Measurements from ENCODE around the gene NTM. TPM values are rescaled to one million over a fixed set of nuclear protein-coding genes. Genes with fewer than 3 reads are reported as not detected.

NTM gene
- total RNA-seq, 4 donors from 2014 or later, result 3.6 to 11.8 (median 7.8) TPM

DNA sequence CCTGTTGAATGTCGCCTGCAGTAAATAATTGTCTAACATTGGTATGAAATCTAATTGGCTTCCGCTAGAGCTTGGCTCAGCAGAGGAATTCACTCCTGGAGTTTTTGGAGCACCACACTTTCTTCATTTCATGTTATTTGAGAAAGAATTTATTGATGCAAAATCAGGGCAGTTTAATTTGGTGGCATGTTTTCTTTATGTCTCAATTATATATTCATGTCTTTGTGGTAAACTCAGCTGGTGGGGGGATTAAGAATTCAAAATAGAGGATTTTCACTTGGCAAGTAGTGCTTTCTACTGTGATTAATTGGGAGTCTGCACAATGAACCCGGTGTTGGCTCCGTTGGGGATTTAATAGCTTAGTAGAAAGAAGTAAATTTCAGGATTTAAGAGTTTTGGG lies 784.4 kb downstream of the NTM start:
- Histone ChIP-seq H3K4me1 (no peaks in the 10 kb centered on the region), H3K4me3 (no peak overlapping the region), H3K36me3 (no peaks in the 10 kb centered on the region), H3K27me3 (no peaks in the 10 kb centered on the region), H3K27ac (no peak overlapping the region), H3K9me3 (no peaks in the 10 kb centered on the region)
- WGBS, 2 donors (ENCODE audit: low coverage in 1 of 2), result 66 to 67% methylated on average over 3 to 4 of the region's 4 CpGs
- ATAC-seq, result no peak
- TF ChIP-seq POLR2AphosphoS5 (IDR thresholded peaks at IDR 0.05) (no peak), POLR2A (IDR thresholded peaks at IDR 0.05) (no peak), EP300 (IDR thresholded peaks at IDR 0.05) (no peak)
- TF ChIP-seq, protein P1, sequence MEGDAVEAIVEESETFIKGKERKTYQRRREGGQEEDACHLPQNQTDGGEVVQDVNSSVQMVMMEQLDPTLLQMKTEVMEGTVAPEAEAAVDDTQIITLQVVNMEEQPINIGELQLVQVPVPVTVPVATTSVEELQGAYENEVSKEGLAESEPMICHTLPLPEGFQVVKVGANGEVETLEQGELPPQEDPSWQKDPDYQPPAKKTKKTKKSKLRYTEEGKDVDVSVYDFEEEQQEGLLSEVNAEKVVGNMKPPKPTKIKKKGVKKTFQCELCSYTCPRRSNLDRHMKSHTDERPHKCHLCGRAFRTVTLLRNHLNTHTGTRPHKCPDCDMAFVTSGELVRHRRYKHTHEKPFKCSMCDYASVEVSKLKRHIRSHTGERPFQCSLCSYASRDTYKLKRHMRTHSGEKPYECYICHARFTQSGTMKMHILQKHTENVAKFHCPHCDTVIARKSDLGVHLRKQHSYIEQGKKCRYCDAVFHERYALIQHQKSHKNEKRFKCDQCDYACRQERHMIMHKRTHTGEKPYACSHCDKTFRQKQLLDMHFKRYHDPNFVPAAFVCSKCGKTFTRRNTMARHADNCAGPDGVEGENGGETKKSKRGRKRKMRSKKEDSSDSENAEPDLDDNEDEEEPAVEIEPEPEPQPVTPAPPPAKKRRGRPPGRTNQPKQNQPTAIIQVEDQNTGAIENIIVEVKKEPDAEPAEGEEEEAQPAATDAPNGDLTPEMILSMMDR (IDR thresholded peaks at IDR 0.05), result no peak

DNA sequence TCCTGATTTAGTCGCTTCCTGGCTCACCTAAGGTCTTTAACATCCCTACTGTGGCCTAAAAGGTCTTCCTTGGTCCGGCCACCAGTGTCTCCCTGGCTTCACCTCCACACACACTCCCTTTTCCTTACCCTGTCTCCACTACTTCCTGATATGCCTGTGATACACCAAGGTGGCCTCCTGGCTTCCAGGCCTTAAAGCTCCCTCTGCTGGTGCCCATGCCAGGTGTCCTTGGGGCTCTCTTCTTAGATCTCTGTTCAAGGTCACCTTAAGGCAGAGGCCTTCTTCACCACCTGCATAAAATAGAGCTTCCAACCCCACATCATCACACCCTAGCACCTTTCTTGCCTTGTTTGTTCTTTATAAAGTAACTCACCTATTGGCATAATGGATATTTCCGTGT lies 787.7 kb downstream of the NTM start:
- Histone ChIP-seq H3K27ac (no peak overlapping the region), H3K36me3 (no peaks in the 10 kb centered on the region), H3K27me3 (no peaks in the 10 kb centered on the region), H3K9me3 (no peaks in the 10 kb centered on the region), H3K4me3 (no peak overlapping the region), H3K4me1 (no peaks in the 10 kb centered on the region)
- ATAC-seq, result no peak
- WGBS, 2 donors (ENCODE audit: low coverage in 1 of 2), result 90% methylated on average over 3 of the region's 3 CpGs; no CpG with 5 or more reads in 1 of the 2 donors
- TF ChIP-seq EP300 (IDR thresholded peaks at IDR 0.05) (no peak), POLR2AphosphoS5 (IDR thresholded peaks at IDR 0.05) (no peak), POLR2A (IDR thresholded peaks at IDR 0.05) (no peak)
- TF ChIP-seq, protein P1 (IDR thresholded peaks at IDR 0.05), result no peak

GRCh38 chr11:132158696-132159095 lies 788.3 kb downstream of the NTM start:
- Histone ChIP-seq H3K27ac (no peak overlapping the region), H3K9me3 (no peaks in the 10 kb centered on the region), H3K4me1 (no peaks in the 10 kb centered on the region), H3K27me3 (no peaks in the 10 kb centered on the region), H3K36me3 (no peaks in the 10 kb centered on the region), H3K4me3 (no peak overlapping the region)
- no peak for TF ChIP-seq POLR2A (IDR thresholded peaks at IDR 0.05)
- no peak for TF ChIP-seq EP300 (IDR thresholded peaks at IDR 0.05)
- TF ChIP-seq POLR2AphosphoS5 (IDR thresholded peaks at IDR 0.05), result no peak
- TF ChIP-seq, protein P1 (IDR thresholded peaks at IDR 0.05), result no peak
- WGBS, 2 donors (ENCODE audit: low coverage in 1 of 2), result 90 to 100% methylated on average over 1 to 2 of the region's 2 CpGs
- no peak for ATAC-seq

DNA sequence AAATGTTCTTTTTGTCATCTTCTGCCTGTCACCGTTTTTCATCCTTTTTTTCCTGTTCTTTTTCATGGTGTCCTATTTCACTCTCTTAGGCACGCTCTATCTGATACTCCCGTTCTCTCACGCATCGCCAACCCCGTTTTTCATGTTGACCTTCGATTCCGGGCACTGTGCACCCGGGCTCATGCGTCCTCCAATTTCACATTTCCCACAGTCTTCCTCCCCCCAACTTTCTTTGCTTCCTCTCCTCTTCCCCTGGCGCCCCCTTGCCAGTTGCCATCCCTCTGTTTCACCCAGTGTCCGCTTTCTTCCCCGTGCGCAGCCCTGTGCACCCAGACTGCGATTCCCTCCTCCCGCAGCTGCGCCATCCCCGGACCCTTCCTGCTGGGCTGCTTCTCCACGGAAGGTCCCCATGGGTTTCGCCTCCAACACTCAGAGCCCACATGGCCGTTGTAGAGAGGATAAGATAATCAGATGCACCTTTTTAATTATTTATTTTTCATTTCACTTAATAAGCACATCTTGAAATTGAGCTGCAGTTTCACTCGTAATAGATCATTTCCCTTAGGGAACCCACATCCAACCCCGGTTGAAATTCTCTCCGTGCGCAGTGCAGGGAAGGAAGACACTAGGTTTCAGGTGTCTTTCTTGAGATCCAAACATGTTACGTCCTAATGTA lies 791.1 kb downstream of the NTM start:
- TF ChIP-seq EP300 (IDR thresholded peaks at IDR 0.05), result no peak
- TF ChIP-seq, protein P1 (IDR thresholded peaks at IDR 0.05), result no peak
- TF ChIP-seq POLR2A (IDR thresholded peaks at IDR 0.05), result no peak
- TF ChIP-seq POLR2AphosphoS5 (IDR thresholded peaks at IDR 0.05), result no peak
- Histone ChIP-seq H3K27me3 (no peaks in the 10 kb centered on the region), H3K9me3 (no peaks in the 10 kb centered on the region), H3K36me3 (no peaks in the 10 kb centered on the region), H3K4me1 (no peaks in the 10 kb centered on the region), H3K4me3 (no peak overlapping the region), H3K27ac (no peak overlapping the region)
- no peak for ATAC-seq
- WGBS, 2 donors (ENCODE audit: low coverage in 1 of 2), result 92 to 95% methylated on average over 13 to 26 of the region's 26 CpGs

DNA sequence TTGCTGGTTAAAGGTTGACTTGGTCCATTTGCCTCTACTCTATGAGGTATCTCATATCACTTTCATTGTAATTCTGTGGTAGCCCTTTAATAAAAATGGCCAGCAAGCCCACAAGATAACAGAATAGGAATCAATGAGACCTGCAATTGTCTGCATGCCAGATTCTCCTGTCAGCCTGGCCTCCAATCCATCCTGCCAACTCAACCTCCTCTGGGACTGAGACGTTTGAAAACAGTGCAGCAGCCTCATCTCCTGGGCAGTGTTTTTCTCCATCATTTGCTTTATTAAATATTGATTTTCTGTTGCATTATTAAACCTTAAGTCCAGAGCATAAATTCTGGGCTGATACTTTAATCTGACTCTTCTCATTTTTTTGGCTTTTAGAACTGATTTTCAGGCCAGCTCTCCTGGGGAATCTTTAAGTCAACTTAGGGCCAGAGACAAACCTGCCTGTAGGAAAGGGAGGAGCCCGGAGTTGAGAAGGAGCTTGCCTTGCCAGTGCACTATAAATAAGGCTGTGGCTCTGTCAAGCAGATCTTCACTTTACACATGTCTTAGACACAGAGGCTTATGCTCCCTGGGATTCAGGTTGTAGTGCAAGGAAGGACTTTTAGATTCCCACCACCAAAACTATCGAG lies 798.0 kb downstream of the NTM start:
- 42 to 60% methylated on average over 2 to 3 of the region's 3 CpGs for WGBS, 2 donors (ENCODE audit: low coverage in 1 of 2)
- no peak for ATAC-seq
- H3K27me3 ChIP-seq, result no peaks in the 10 kb centered on the region
- TF ChIP-seq POLR2AphosphoS5 (IDR thresholded peaks at IDR 0.05) (no peak), EP300 (IDR thresholded peaks at IDR 0.05) (no peak), POLR2A (IDR thresholded peaks at IDR 0.05) (no peak)
- TF ChIP-seq, protein P1 (IDR thresholded peaks at IDR 0.05), result no peak
- no peaks in the 10 kb centered on the region for H3K9me3 ChIP-seq
- H3K4me3 ChIP-seq, result no peak overlapping the region
- no peak overlapping the region for H3K27ac ChIP-seq
- no peaks in the 10 kb centered on the region for H3K36me3 ChIP-seq
- no peaks in the 10 kb centered on the region for H3K4me1 ChIP-seq
